Fibroblast of lung (primary cell): ENCODE results near the gene SH3BGRL2. TPM values are rescaled to one million over a fixed set of nuclear protein-coding genes. Genes with fewer than 3 reads are reported as not detected.

Experiments used
- DNase-seq, 2 donors: peaks; one replicate each; pipeline versions ENCODE4 v3.0.0 to v3.0.0-alpha.2; 2010; ENCODE audit warnings: low read depth in 2 of 2
- H2AFZ ChIP-seq: 2 replicates; pipeline ENCODE4 v1.5.1; 2012; ENCODE audit warnings: low read length, control low read depth, inconsistent platforms
- H3K27ac ChIP-seq: 2 replicates; pipeline ENCODE4 v1.5.1; 2011; ENCODE audit warnings: low read length, control low read depth; ENCODE audit not compliant: insufficient read depth
- H3K27me3 ChIP-seq: 2 replicates; pipeline ENCODE4 v1.5.1; 2011; ENCODE audit warnings: mild to moderate bottlenecking, low read length; ENCODE audit not compliant: control insufficient read depth, insufficient read depth
- H3K36me3 ChIP-seq: 2 replicates; pipeline ENCODE4 v1.5.1; 2011; ENCODE audit warnings: low read length; ENCODE audit not compliant: control insufficient read depth, insufficient read depth
- H3K4me1 ChIP-seq: 2 replicates; pipeline ENCODE4 v1.5.1; 2011; ENCODE audit warnings: low read length; ENCODE audit not compliant: control insufficient read depth, insufficient read depth; ENCODE audit errors: extremely low read depth
- H3K4me2 ChIP-seq: 2 replicates; pipeline ENCODE4 v1.5.1; 2011; ENCODE audit warnings: low read length, control low read depth; ENCODE audit not compliant: insufficient read depth; ENCODE audit errors: extremely low read depth
- H3K4me3 ChIP-seq, 4 experiments: fragments of 200-600 bp in 1 of 4; sonication (generic) in 1 of 4; replicated peaks in 1 of 4; 2 replicates each; pipeline ENCODE4 v1.5.1; 2011 to 2016; ENCODE audit warnings: low read length in 4 of 4, low read depth in 3 of 4, mild to moderate bottlenecking in 3 of 4, control low read depth in 2 of 4, inconsistent platforms in 1 of 4, mixed read lengths in 1 of 4; ENCODE audit not compliant: insufficient read depth in 1 of 4; ENCODE audit errors: control extremely low read depth in 1 of 4
- H3K79me2 ChIP-seq: 2 replicates; pipeline ENCODE4 v1.5.1; 2012; ENCODE audit warnings: mild to moderate bottlenecking, low read length, inconsistent platforms; ENCODE audit not compliant: control insufficient read depth, insufficient read depth
- H3K9ac ChIP-seq: 2 replicates; pipeline ENCODE4 v1.5.1; 2011; ENCODE audit warnings: mild to moderate bottlenecking, low read length, control low read depth; ENCODE audit not compliant: insufficient read depth
- H3K9me3 ChIP-seq: 2 replicates; pipeline ENCODE4 v1.5.1; 2012; ENCODE audit warnings: low read depth, low read length; ENCODE audit not compliant: control insufficient read depth, insufficient read depth
- H4K20me1 ChIP-seq: 2 replicates; pipeline ENCODE4 v1.5.1; 2011; ENCODE audit warnings: low read length; ENCODE audit not compliant: control insufficient read depth, insufficient read depth; ENCODE audit errors: extremely low read depth
- CTCF ChIP-seq, 2 donors: IDR thresholded peaks in 1 of 2; conservative IDR thresholded peaks in 1 of 2; 1 replicate in 1 of 2; 2 replicates in 1 of 2; pipeline ENCODE4 v1.5.1; 2011 to 2012; ENCODE audit warnings: low read length in 2 of 2, control low read depth in 1 of 2, inconsistent platforms in 1 of 2, low read depth in 1 of 2, mild to moderate bottlenecking in 1 of 2
- EZH2 ChIP-seq: IDR thresholded peaks from 2 replicates; pipeline ENCODE4 v1.5.1; 2012; ENCODE audit warnings: low read length, control low read depth, mild to moderate bottlenecking; ENCODE audit errors: missing control alignments
- polyA plus RNA-seq, 2 donors: library from polyadenylated mRNA; depleted of rRNA in 1 of 2; stranded (reverse) in 1 of 2; unstranded in 1 of 2; fragments of >200 nt; gene quantifications; 2 replicates each; pipeline ENCODE4 v1.2.1, GENCODE V29; 2011 to 2012; ENCODE audit warnings: missing spikeins in 1 of 2
- total RNA-seq: library from RNA; depleted of rRNA; stranded (reverse); fragments of >200 nt; gene quantifications from 2 replicates; pipeline ENCODE4 v1.2.1, GENCODE V29; 2014

Gene SH3BGRL2
- total and polyA plus RNA-seq, 2 donors (not counting 1 experiment from before 2014, with no cell fraction given) = 1.5 to 4.3 TPM

DNA sequence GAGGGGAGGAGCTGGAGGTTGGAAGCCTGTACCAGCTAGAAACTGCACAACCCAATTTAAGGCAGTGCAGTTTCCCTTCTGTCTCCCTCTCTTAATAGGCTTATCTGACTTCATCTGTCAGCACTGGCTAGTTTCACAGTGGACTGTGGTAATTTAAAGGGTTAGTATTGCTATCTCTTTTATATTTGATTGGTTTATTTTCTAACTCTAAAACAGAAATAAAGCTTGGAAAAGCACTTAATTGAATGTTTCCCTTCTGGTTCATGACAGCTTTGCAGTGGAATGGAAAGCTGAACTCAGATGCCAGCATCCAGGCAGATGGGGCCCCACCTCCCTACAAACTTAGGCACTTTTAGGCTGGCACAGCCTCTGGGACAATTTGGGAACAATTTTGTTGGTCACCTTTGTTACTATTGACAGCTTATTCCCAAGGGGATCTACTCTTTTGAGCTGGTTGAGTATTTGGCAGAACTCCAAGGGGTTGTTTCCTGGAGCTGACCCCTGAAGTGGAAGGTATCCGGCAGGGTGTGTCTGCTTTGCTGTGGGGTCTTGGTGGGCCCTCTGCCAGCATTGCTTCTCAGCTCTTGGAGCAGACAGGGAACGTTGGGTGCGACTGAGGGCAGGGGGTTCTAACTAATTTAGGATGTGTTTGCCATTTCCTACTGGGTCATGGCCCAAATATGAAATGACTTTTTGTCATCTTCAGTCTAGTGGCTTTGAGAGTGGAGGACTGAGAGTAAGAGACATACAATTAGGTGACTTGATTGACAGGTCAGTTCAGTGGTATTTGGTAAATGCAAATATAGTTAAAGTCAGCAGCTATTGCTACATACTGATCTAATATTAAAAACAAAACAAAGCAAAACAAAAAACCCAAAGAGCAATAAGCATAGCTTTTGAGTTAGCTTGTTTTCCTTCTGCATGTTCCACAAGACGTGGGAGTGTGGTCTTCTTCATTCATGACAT lies 9.3 kb downstream of the SH3BGRL2 start:
- no peak for DNase-seq
- Histone ChIP-seq H3K4me3 (no peak overlapping the region), H3K4me1 (no peaks in the 10 kb centered on the region), H3K4me2 (no peak overlapping the region), H3K79me2 (no peaks in the 10 kb centered on the region), H3K9ac (no peak overlapping the region), H3K9me3 (no peaks in the 10 kb centered on the region), H4K20me1 (no peaks in the 10 kb centered on the region), H3K36me3 (no peaks in the 10 kb centered on the region), H2AFZ (no peak overlapping the region), H3K27ac (no peak overlapping the region), H3K27me3 (no peaks in the 10 kb centered on the region)
- no peak for TF ChIP-seq CTCF (conservative IDR thresholded peaks at IDR 0.05 in 1 of 2, IDR thresholded peaks at IDR 0.05 in 1 of 2; ENCODE audit: low read depth in 1 of 2, low read length in 2 of 2)
- TF ChIP-seq EZH2 = no peak

GRCh38 chr6:79646006-79646405 lies 14.9 kb downstream of the SH3BGRL2 start:
- no peaks in the 10 kb centered on the region for H3K36me3 ChIP-seq
- H4K20me1 ChIP-seq = no peaks in the 10 kb centered on the region
- no peaks in the 10 kb centered on the region for H3K27me3 ChIP-seq
- no peaks in the 10 kb centered on the region for H3K79me2 ChIP-seq
- no peak overlapping the region for H3K4me2 ChIP-seq
- H2AFZ ChIP-seq = no peak overlapping the region
- no peaks in the 10 kb centered on the region for H3K9me3 ChIP-seq
- no peak overlapping the region for H3K27ac ChIP-seq
- no peak for TF ChIP-seq EZH2
- TF ChIP-seq CTCF (conservative IDR thresholded peaks at IDR 0.05 in 1 of 2, IDR thresholded peaks at IDR 0.05 in 1 of 2; ENCODE audit: low read depth in 1 of 2, low read length in 2 of 2) = no peak
- H3K4me3 ChIP-seq = no peak overlapping the region
- no peaks in the 10 kb centered on the region for H3K4me1 ChIP-seq
- DNase-seq = no peak
- no peak overlapping the region for H3K9ac ChIP-seq

GRCh38 chr6:79646561-79646960 lies 15.4 kb downstream of the SH3BGRL2 start:
- H3K4me3 ChIP-seq = no peak overlapping the region
- no peak overlapping the region for H2AFZ ChIP-seq
- no peaks in the 10 kb centered on the region for H3K79me2 ChIP-seq
- H3K4me1 ChIP-seq = no peaks in the 10 kb centered on the region
- DNase-seq = peak in 1 of 2 donors; percentile 36
- TF ChIP-seq EZH2 = no peak
- TF ChIP-seq CTCF (conservative IDR thresholded peaks at IDR 0.05 in 1 of 2, IDR thresholded peaks at IDR 0.05 in 1 of 2; ENCODE audit: low read depth in 1 of 2, low read length in 2 of 2) = no peak
- no peak overlapping the region for H3K27ac ChIP-seq
- no peaks in the 10 kb centered on the region for H3K27me3 ChIP-seq
- no peaks in the 10 kb centered on the region for H4K20me1 ChIP-seq
- H3K9me3 ChIP-seq = no peaks in the 10 kb centered on the region
- H3K4me2 ChIP-seq = no peak overlapping the region
- H3K9ac ChIP-seq = no peak overlapping the region
- no peaks in the 10 kb centered on the region for H3K36me3 ChIP-seq
